HG03565 (cell line): ENCODE measurements around the gene MAFB.

Experiments
- ATAC-seq: cut with Tn5 transposase; IDR thresholded peaks from one replicate; pipeline ENCODE4 v1.9.1; 2021; ENCODE audit warnings: mild to moderate bottlenecking, moderate library complexity; ENCODE audit not compliant: unreplicated experiment

The MAFB gene

GRCh38 chr20:40635971-40636370 is 53.1 kb downstream of the MAFB start:
- no peak for ATAC-seq
